IPS DF 19.7 (cell line): Measurements from ENCODE around the gene LDLRAD2.
"Not testable (repeated sequence)": the region's sequence is repeated elsewhere in the genome, so short reads cannot be mapped to it uniquely, and the experiment has no call there.

Source experiments
- DNase-seq: peaks from one replicate; pipeline ENCODE4 v3.0.0-alpha.2; 2013; ENCODE audit warnings: low read depth, low spot score

LDLRAD2 gene

DNA sequence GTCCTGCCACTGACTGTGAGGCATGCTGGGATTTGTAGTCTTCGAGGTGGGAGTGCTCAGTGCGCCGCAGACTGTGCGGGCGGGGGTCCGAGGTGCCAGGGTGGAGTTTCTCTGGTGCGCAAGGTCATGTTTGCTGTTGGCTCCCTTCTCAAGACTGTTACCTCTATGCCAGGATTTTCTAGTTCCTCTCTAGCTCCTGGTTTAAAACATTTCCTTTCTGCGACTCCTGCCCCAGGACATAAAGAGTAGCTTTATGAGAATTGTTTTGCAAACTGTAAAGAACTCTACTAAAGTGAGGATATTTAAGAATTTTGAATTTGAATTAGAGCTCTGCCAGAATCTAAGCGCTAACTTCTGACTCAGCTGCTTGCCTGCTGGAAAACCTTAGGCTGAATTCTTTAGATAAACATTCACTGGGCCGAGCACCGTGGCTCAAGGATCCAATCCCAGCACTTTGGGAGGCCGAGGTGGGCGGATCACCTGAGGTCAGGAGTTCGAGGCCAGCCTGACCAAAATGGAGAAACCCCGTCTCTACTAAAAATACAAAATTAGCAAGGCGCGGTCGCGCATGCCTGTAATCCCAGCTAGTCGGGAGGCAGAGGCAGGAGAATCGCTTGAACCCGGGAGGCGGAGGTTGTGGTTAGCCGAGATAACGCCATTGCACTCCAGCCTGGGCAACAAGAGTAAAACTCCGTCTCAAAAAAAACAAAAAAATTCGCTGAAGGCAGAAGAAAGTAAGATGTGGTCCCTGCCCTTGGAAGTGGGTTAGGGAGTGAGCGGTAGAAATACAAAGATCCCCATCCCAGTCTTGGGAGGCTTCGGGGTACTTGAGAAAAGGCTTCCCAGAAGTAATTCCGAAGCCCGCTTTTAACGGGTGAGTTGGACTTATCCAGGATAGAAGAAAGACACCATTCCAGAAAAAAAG lies 28.1 kb upstream of the LDLRAD2 start:
- peak; percentile 96 for DNase-seq

DNA sequence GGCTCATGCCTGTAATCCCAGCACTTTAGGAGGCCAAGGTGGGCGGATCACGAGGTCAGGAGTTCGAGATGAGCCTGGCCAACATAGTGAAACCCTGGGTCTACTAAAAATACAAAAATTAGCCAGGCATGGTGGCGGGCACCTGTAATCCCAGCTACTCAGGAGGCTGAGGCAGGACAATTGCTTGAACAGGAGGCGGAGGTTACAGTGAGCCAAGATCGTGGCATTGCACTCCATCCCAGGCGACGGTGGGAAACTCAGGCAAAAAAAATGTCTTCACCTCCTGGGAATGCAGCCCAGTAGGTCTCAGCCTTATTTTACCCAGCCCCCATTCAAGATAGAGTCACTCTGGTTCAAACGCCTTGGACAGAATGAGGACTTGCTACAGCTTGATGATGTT lies 26.3 kb upstream of the LDLRAD2 start:
- not testable (repeated sequence) for DNase-seq

DNA sequence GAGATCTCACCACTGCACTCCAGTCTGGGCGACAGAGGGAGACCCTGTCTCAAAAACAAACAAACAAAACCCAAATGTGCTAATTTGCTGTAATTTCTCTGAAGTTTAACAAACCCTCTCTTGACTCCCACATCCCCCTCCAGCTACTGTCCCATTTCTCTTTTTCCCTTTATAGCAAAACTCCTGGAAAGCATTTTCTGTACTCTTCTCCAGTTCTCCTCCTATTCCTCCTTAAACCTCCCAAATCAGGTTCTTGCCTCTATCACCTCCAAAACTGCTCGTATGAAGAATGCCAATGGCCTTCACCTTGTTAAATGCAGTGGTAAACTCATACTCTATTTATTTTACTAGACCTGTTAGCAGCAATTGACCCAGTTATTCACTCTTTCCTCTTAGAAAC lies 25.4 kb upstream of the LDLRAD2 start:
- DNase-seq: no peak

DNA sequence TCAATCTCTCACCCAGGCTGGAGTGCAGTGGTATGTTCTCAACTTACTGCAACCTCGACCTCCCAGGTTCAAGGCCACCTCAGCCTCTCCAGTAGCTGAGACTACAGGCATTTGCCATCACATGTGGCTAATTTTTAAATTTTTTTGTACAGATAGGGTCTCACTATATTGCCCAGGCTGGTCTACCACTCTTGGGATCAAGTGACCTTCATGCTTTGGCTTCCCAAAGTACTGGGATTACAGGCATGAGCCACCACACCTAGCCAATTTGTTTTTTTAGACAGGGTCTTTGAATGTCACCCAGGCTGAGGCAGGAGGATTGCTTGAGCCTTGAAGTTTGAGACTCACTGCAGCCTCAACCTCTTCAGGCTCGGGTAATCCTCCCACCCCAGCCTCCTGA lies 19.0 kb upstream of the LDLRAD2 start:
- DNase-seq: no peak

DNA sequence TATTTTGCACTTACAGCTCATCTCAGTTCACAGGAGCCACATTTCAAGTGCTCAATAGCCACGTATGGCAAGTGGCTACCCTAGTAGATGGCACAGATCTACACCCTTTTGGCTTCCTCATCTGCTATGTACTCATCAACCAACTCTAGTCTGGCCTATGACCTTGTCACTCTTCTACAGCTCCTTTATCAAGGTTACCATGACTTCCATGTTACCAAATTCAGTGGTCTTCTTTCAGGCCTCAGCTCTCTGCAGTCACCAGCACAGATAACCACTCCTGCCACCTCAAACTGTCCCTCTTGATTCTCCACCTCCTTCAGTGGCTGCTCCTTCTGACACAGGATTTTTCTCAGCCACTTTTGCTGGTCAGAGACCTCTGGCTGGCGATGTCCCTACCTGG lies 17.4 kb upstream of the LDLRAD2 start:
- DNase-seq: no peak

DNA sequence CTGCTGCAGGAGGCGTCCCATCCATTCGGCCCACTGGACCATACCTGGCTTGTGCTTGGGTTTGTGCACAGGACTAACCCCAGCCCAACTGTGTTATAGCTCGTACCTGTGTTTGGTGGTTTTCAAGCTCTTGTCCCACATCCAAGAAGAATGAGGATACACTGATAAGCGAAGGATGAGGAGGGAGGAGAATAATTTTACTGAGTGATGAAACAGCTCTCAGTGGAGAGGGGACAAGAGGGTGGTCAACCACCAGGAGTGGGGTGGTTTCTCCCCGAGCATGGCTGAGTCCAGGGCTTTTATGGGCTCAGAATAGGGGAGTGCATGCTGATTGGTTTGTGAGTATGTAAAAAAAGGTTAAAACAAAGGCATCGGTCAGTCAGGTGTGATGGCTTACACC lies 17.0 kb upstream of the LDLRAD2 start:
- DNase-seq: no peak

DNA sequence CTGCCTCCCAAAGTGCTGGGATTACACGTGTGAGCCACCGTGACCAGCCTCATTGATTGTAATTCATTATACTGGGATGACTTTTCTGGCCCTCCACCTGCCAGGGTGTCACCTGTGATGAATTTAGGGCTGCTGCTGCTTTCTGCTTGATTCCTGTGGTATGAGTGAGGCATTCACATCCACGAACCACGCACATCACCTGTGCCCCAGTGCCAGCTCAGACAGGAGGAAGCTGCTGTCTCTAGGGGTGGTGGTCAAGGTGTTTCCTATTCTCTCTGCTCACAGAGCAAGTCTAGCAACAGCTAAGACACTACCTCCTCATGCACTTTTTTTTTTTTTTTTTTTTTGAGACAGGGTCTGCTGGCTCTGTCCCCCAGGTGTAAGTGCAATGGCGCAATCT lies 12.3 kb upstream of the LDLRAD2 start:
- no peak for DNase-seq

DNA sequence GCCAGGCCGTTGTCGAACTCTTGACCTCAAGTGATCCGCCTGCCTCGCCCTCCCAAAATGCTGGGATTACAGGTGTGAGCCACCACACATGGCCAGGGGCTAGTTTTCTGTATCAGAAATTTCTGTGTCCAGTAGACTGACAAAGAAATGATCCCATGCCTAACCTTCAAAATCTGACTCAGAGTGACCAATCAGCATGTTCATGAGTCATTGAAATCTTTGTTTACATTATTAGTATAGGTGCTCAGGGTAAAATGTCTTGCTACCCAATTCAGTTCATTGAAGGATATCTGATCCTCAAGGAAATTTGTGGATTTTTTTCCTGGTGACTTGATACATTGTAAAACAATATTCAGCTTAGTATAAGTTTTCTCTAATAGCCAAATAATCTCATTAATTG lies 11.0 kb upstream of the LDLRAD2 start:
- no peak for DNase-seq

DNA sequence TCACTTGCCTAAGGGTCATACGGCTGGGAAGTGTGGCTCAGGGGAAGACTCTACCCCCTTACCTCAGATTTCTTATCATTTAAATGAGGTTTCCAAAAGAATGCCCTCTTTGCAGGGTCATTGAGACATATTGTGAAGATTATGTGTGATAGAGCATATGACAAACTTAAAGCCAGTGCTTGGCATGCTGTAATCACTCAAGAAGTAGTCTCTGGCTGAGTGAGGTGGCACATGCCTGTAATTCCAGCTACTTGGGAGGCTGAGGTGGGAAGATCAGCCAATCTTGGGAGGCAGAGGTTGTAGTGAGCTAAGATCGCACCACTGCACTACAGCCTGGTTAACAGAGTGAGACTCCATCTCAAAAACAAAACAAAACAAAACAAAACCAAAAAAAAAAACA lies 7.5 kb upstream of the LDLRAD2 start:
- DNase-seq: no peak

DNA sequence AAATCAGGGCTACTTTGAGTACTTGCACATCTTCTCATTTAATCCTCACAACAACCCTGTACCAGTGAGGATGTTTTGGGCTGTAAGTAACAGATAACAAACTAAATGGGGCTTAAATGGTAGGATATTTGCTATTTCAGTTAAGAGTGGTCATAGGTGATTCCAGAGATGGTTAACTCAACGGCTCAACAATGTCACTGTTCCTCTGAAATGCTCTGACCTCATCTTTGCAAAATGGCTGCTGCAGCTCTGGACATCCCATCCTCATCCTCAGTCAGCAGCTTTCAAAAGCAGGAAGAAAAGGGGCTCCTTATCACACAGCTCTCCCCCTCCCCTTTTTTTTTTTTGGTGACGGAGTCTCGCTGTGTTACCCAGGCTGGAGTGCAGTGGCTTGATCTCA lies 1.5 kb downstream of the LDLRAD2 start:
- DNase-seq: no peak

DNA sequence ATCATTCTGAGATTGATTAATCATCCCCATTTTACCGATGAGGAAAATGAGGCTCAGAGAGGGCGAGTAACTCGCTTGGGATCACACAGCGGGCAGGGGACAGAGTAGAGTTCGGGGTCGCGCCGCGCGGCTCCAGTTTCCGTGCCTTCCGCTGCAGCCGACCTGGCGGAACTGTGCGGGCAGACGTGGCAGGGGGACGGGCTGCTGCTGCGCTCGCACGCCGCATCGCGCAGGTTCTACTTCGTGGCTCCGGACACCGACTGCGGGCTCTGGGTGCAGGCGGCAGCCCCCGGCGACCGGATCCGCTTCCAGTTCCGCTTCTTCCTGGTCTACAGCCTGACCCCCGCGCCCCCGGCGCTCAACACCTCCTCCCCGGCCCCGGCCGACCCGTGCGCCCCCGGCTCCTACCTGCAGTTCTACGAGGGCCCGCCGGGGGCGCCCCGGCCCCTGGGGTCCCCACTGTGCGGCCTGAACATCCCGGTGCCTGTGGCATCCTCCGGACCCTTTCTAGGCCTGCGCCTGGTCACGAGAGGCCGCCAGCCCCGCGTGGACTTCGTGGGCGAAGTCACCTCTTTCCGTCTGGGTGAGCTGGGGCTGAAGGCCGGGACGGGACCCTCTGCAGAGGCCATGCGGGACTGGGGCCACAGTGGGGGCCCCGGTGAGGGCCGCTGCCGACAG lies 2.3 kb downstream of the LDLRAD2 start:
- peak; percentile 48 for DNase-seq

DNA sequence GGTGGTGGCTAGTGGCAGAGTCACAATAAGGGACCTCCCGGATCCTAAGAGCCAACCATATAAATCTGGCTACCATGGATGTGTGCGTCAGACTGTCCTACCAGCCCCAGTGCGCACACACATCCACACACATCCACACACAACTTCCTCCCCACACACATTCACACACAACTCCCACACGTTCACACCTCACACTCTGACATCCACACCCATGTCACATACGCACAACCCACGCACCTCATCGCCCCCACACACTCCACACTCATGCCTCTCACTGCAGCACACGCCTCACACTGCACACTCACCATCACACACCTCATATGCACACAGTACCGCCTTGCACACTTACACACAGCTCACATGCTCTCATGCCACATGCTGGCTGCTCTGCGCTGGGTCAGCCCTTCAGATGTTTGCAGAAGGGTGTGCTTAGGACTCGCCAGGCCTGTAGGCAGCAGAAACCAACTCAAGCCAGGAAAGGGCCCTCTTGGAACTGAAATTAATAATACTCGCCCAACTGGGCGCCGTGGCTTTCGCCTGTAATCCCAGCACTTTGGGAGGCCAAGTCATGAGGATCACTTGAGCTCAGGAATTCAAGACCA lies 3.0 kb downstream of the LDLRAD2 start:
- no peak for DNase-seq

DNA sequence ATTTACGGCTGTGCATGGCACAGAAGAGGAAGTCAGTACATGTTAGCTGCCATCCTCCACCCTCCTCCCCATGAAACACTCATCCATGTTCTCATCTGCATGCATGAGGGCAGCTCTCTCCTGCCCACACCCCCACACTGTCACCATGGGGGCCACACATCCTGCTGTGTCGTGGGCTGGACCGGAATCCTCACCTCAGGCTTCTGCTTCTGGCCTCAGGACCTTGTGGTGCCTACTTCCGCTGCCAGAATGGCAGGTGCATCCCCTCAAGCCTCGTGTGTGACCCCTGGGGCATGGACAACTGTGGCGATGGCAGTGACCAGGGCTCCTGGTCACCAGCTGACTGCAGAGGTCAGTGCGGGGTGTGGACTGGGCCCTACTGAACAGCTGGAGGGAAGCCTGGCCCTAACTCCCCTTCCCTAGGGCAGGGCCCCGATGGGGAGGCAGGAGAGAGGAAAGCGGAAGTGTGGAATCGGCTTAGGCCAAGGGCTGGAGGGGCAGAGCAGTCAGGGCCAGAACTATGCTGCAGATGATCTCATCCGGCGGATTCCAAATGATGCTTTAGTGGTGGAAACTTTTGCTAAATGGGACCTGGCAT lies 3.8 kb downstream of the LDLRAD2 start:
- no peak for DNase-seq

DNA sequence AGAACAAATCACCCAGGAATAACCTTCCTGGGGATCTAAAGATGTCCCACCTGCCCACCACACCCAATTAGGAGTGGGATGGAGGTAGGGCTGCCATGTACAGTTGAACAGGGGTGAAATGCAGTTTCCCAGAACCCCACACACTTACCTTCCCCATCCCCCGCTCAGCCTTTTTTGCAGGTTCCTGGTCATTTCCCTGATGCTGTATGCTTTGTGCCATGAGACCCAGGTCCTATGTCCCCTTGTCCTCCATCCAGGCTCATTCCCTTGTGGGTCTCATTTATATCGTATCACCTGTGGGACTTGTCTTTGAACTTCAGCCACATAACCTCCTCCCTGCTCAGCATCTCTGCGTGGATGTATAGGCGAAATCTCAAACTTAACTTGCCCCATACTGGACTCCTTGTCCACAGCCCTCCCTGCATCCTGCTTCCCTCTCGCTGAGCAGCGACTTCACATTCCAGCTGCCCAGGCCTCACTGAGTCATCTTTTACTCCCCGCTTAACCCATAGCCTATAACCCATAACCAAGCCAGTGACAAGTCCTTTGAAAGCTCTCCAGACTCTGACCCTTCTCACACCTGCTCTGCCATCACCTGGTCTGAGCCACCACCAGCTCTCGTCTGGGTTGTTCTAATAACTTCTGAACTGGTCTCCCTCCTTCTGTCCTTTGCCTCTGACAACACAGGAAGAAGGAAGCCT lies 4.7 kb downstream of the LDLRAD2 start:
- DNase-seq: no peak

DNA sequence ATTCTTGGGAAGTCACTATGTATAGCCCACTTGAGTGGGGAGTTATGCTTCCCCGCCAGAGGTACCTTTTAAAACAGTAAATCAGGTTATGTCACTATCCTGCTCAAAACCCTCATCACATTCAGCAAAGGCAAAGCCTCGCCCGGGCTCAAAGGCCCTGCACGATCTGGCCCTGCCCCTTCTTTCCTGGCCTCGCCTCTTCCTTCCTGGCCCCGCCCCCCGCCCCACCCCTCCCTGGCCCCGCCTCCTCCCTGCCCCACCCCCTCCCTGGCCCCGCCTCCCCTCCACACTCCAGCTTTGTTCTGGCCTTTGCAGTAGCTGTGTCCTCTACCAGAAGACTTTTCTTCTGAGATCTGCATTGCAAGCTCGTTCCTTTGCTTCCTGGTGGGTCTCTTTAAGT lies 6.6 kb downstream of the LDLRAD2 start:
- DNase-seq: no peak

DNA sequence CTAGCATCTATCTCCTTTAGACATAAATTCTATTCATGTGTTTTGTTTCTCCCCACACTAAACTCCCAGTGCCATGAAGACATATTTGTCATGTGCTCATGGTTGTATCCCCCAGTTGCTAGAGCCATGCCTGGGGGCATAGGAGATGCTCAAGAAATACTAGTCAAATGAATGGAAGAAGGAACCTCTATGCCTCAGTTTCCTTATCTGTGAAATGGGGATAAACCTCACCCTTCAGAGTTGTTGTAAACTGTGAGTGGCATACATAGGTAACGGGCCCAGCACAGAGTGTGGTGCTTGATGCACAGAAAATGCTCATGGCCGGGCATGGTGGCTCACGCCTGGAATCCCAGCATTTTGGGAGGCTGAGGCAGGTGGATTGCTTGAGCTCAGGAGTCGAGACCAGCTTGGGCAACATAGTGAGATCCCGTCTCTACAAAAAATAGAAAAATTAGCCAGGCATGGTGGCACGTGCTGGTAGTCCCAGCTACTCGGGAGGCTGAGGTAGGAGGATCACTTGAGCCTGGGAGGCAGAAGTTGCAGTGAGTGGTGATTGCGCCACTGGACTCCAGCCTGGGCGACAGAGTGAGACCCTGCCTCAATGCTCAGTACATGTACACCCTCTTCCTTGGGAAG lies 8.7 kb downstream of the LDLRAD2 start:
- DNase-seq: no peak

DNA sequence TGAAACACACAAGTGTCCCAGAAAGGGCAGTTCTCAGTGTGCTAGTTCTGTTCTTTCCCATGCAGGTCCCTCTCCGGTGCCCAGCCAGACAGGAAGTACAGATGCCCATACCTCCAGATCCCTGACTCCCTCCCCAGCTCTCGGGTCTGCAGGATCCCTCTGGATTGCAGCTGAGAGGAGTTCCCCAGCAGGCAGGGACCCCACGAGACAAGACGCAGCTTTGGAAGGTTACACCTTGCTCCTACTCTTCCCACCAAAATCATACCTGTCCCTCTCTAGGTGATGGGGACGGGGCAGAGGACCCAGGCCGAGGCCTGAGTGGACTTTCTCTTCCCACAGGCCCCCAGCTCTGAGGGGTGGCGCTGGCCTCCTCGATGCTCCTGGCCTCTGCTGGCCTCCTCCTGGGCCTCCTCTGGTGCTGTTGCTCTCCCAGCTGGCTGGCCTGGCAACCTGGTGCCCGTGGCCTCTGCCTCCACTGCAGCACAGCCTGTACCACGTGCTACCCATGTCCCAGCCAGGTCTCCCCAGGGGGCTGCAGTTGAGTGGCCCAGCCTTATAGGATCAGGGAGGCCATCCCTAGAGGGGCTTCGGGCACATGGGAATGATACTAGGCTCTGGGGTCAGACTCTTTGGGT lies 9.4 kb downstream of the LDLRAD2 start:
- DNase-seq: no peak

DNA sequence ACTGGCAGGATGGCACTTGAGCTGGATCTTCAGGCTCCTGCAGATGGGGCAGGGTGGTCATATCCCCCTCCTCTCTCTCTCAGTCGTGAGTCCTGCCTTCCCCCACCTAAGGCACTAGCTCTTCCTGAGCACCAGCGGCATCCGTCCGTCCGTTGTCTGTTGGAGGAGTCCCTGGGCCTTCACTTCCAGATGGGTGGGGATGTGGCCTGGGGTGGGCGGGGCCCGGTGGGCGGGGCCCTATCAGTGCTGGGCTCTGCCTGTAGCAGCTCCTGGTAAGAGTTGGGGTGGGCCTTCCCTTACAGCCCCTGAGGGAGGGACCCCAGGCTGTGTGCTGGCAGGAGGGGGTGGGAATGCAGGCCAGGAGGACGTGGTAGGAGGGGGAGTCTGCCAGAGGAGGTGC lies 10.3 kb downstream of the LDLRAD2 start:
- no peak for DNase-seq

DNA sequence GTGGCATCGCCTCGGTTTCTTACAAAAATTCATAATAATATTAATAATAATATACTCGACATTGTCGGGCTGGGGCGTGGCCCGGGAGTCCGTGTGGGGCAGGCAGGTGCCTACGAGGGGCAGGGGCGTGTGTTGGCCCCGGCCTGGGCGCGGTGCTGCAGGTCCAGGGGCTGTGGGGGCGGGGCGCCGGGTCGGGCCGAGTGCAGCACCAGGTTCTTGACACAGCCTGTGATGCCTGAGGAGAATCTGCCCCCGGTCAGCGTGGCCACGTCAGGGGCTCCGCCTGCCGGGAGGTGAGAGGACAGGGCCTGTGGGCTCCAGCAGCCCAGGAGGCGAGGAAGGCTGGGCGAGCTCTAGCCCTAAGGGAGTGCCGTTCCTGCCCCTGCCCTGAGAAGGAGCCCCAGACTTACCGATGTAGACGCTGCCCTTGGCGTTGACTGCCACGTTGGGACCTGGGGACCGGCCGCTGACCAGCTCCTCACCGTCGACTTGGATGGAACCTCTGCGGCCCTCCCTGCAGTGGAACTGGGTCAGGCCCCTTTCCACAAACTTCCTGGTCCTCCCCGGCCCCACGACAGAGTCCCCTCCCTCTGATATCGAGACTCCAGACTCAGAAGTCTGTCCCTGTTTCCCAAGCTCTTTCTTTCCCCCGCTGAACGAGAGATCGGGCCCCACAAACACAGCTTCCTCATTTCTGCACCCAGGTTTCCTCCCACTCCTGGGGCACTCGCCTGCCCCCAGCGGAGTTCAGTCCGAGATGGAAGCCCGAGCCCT lies 11.3 kb downstream of the LDLRAD2 start:
- DNase-seq: no peak
